OCI-LY7 (cell line): ENCODE results near the gene KCNQ1. TPM values are rescaled to one million over a fixed set of nuclear protein-coding genes. Genes with fewer than 3 reads are reported as not detected.

Experiments
- BruUV-seq: library from RNA; stranded (reverse); fragments of 400-500 nt; replicated peaks from 2 replicates; lab custom pipeline; 2021; lab: Mats Ljungman, UMichigan
- CTCF ChIA-PET: fragments of 300-600 bp; sonication (Branson Sonifier 250); formaldehyde crosslinking; loops from one replicate; lab custom pipeline; 2022; ENCODE audit warnings: antibody characterized with exemption; ENCODE audit not compliant: unreplicated experiment; lab: Charles Lee
- POLR2A ChIA-PET: fragments of 300-600 bp; sonication (Branson Sonifier 250); formaldehyde crosslinking; loops from one replicate; lab custom pipeline; 2022; ENCODE audit warnings: antibody characterized with exemption; lab: Charles Lee
- DNase-seq: peaks from one replicate; pipeline ENCODE4 v3.0.0-alpha.2; 2015; ENCODE audit warnings: low spot score
- H2AFZ ChIP-seq: fragments of 200-600 bp; sonication (generic), shearing (Covaris generic); 2 replicates; pipeline ENCODE4 v1.6.1; 2014; ENCODE audit warnings: mild to moderate bottlenecking, antibody characterized with exemption, low read length, moderate library complexity
- H3K27ac ChIP-seq: fragments of 200-600 bp; sonication (generic); 2 replicates; pipeline ENCODE4 v1.5.1; 2014; ENCODE audit warnings: mixed run types, low read depth, mild to moderate bottlenecking, moderate library complexity, low read length, inconsistent platforms; ENCODE audit not compliant: poor library complexity, severe bottlenecking
- H3K36me3 ChIP-seq: fragments of 200-600 bp; sonication (generic); 2 replicates; pipeline ENCODE4 v1.6.1; 2014; ENCODE audit warnings: mild to moderate bottlenecking, antibody characterized with exemption, low read length, moderate library complexity, mixed read lengths; ENCODE audit not compliant: insufficient read depth
- H3K4me1 ChIP-seq: fragments of 200-600 bp; sonication (generic); 2 replicates; pipeline ENCODE4 v1.5.1; 2014; ENCODE audit warnings: mild to moderate bottlenecking, low read length; ENCODE audit not compliant: insufficient read depth, poor library complexity, severe bottlenecking
- H3K4me2 ChIP-seq: fragments of 200-600 bp; sonication (generic); 2 replicates; pipeline ENCODE4 v1.6.1; 2014; ENCODE audit warnings: mild to moderate bottlenecking, low read length
- H3K4me3 ChIP-seq: fragments of 200-600 bp; sonication (generic); 2 replicates; pipeline ENCODE4 v1.5.1; 2014; ENCODE audit warnings: mild to moderate bottlenecking, low read depth, low read length; ENCODE audit not compliant: poor library complexity, severe bottlenecking
- H3K79me2 ChIP-seq: fragments of 200-600 bp; sonication (generic); 2 replicates; pipeline ENCODE4 v1.6.1; 2016; ENCODE audit warnings: low read depth, mild to moderate bottlenecking, low read length, moderate library complexity, mixed read lengths; ENCODE audit not compliant: insufficient read depth
- H3K9me2 ChIP-seq: fragments of 200-600 bp; sonication (generic); 2 replicates; pipeline ENCODE4 v1.6.1; 2016; ENCODE audit warnings: mild to moderate bottlenecking, low read length, mixed read lengths; ENCODE audit not compliant: insufficient read depth
- H3K9me3 ChIP-seq: fragments of 200-600 bp; sonication (generic); 2 replicates; pipeline ENCODE4 v1.6.1; 2014; ENCODE audit warnings: mild to moderate bottlenecking, mixed run types, low read length, mixed read lengths
- H4K20me1 ChIP-seq: fragments of 200-600 bp; sonication (generic); 2 replicates; pipeline ENCODE4 v1.6.1; 2014; ENCODE audit warnings: mild to moderate bottlenecking, antibody characterized with exemption, low read length, moderate library complexity, mixed read lengths; ENCODE audit not compliant: insufficient read depth
- EZH2phosphoT487 ChIP-seq: fragments of 200-600 bp; sonication (generic); IDR thresholded peaks from 2 replicates; pipeline ENCODE4 v1.6.1; 2018; ENCODE audit warnings: low read depth, borderline replicate concordance, mild to moderate bottlenecking, mixed run types, antibody characterized with exemption, low read length, moderate library complexity, mixed read lengths
- intact Hi-C: fragments of 100-400 bp; cut with micrococcal nuclease; formaldehyde crosslinking; loops from one replicate; pipeline ENCODE4 v1.10.0; 2022; ENCODE audit not compliant: unreplicated experiment
- total RNA-seq, 2 experiments: library from RNA; depleted of rRNA in 1 of 2; stranded (reverse); fragments of >200 nt in 1 of 2; shearing (Covaris generic) in 1 of 2; gene quantifications; 2 replicates each; pipeline ENCODE4 v1.2.3, GENCODE V29; 2014 to 2022
- TF ChIP-seq, protein P1 (sequence below): fragments of 200-600 bp; sonication (generic); conservative IDR thresholded peaks from 2 replicates; pipeline ENCODE4 v1.5.1; 2014; ENCODE audit warnings: mild to moderate bottlenecking, antibody characterized with exemption, low read length, moderate library complexity, mixed read lengths

Gene KCNQ1
- total RNA-seq, 2 experiments from 2014 or later, result 0.22 to 1.3 TPM

- Histone ChIP-seq H3K4me1 (no peaks in the 10 kb centered on the region), H3K9me2 (no peaks in the 10 kb centered on the region), H4K20me1 (no peaks in the 10 kb centered on the region), H3K4me3 (no peak overlapping the region), H3K36me3 (no peaks in the 10 kb centered on the region), H3K4me2 (no peak overlapping the region), H3K79me2 (no peaks in the 10 kb centered on the region), H3K9me3 (no peaks in the 10 kb centered on the region), H3K27ac (no peak overlapping the region), H2AFZ (no peak overlapping the region)
- TF ChIP-seq EZH2phosphoT487, result no peak
- TF ChIP-seq, protein P1, sequence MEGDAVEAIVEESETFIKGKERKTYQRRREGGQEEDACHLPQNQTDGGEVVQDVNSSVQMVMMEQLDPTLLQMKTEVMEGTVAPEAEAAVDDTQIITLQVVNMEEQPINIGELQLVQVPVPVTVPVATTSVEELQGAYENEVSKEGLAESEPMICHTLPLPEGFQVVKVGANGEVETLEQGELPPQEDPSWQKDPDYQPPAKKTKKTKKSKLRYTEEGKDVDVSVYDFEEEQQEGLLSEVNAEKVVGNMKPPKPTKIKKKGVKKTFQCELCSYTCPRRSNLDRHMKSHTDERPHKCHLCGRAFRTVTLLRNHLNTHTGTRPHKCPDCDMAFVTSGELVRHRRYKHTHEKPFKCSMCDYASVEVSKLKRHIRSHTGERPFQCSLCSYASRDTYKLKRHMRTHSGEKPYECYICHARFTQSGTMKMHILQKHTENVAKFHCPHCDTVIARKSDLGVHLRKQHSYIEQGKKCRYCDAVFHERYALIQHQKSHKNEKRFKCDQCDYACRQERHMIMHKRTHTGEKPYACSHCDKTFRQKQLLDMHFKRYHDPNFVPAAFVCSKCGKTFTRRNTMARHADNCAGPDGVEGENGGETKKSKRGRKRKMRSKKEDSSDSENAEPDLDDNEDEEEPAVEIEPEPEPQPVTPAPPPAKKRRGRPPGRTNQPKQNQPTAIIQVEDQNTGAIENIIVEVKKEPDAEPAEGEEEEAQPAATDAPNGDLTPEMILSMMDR, result no peak
- POLR2A ChIA-PET, result no interaction called here
- intact Hi-C loops, result no loop called here
- CTCF ChIA-PET, result no interaction called here
- no TSS peak for BruUV-seq
- no peak for DNase-seq
These were observed 75.3 kb downstream of the KCNQ1 start for GRCh38 chr11:2519862-2520735.

GRCh38 chr11:2520736-2521035 lies 75.9 kb downstream of the KCNQ1 start:
- DNase-seq, result no peak
- Histone ChIP-seq H3K9me3 (no peaks in the 10 kb centered on the region), H3K79me2 (no peaks in the 10 kb centered on the region), H3K4me3 (no peak overlapping the region), H2AFZ (no peak overlapping the region), H3K4me2 (no peak overlapping the region), H3K4me1 (no peaks in the 10 kb centered on the region), H3K27ac (no peak overlapping the region), H3K9me2 (no peaks in the 10 kb centered on the region), H3K36me3 (no peaks in the 10 kb centered on the region), H4K20me1 (no peaks in the 10 kb centered on the region)
- BruUV-seq, result no TSS peak
- intact Hi-C loops, result no loop called here
- ChIA-PET POLR2A (no interaction called here), CTCF (no interaction called here)
- no peak for TF ChIP-seq EZH2phosphoT487
- TF ChIP-seq, protein P1, result no peak

- no peak for TF ChIP-seq EZH2phosphoT487
- TF ChIP-seq, protein P1, result no peak
- CTCF ChIA-PET, result no interaction called here
- no peaks in the 10 kb centered on the region for H3K9me3 ChIP-seq
- H3K9me2 ChIP-seq, result no peaks in the 10 kb centered on the region
- H3K36me3 ChIP-seq, result no peaks in the 10 kb centered on the region
- no peak overlapping the region for H3K4me3 ChIP-seq
- no peaks in the 10 kb centered on the region for H4K20me1 ChIP-seq
- H3K27ac ChIP-seq, result no peak overlapping the region
- intact Hi-C loops, result no loop called here
- no peak overlapping the region for H2AFZ ChIP-seq
- H3K79me2 ChIP-seq, result no peaks in the 10 kb centered on the region
- POLR2A ChIA-PET, result no interaction called here
- DNase-seq, result no peak
- peaks cover 1% of the 10 kb centered on the region for H3K4me1 ChIP-seq
- BruUV-seq, result no TSS peak
- H3K4me2 ChIP-seq, result no peak overlapping the region
These were observed 76.4 kb downstream of the KCNQ1 start for GRCh38 chr11:2521081-2521732.
